Ovary (tissue), 3 donors: Measurements from ENCODE around the gene STX8.

Experiments
- EP300 ChIP-seq: sonication (generic); formaldehyde crosslinking; IDR thresholded peaks from one replicate; pipeline ENCODE4 v1.6.1; 2017; ENCODE audit warnings: antibody characterized with exemption
- POLR2A ChIP-seq: fragments of 450-650 bp; IDR thresholded peaks from one replicate; pipeline ENCODE4 v1.6.1; 2017; ENCODE audit warnings: antibody characterized with exemption, mild to moderate bottlenecking, moderate library complexity
- TF ChIP-seq, protein P1 (sequence below), 3 donors: fragments of 450-650 bp in 2 of 3; fragments of 200-600 bp in 1 of 3; IDR thresholded peaks; one replicate each; pipeline versions ENCODE4 v1.5.1 to v1.8.0; 2016 to 2022; ENCODE audit warnings: antibody characterized with exemption in 3 of 3, mild to moderate bottlenecking in 1 of 3
- donor health status: DM: no; HTN: no; CAD: no.

- TF ChIP-seq, protein P1, sequence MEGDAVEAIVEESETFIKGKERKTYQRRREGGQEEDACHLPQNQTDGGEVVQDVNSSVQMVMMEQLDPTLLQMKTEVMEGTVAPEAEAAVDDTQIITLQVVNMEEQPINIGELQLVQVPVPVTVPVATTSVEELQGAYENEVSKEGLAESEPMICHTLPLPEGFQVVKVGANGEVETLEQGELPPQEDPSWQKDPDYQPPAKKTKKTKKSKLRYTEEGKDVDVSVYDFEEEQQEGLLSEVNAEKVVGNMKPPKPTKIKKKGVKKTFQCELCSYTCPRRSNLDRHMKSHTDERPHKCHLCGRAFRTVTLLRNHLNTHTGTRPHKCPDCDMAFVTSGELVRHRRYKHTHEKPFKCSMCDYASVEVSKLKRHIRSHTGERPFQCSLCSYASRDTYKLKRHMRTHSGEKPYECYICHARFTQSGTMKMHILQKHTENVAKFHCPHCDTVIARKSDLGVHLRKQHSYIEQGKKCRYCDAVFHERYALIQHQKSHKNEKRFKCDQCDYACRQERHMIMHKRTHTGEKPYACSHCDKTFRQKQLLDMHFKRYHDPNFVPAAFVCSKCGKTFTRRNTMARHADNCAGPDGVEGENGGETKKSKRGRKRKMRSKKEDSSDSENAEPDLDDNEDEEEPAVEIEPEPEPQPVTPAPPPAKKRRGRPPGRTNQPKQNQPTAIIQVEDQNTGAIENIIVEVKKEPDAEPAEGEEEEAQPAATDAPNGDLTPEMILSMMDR (IDR thresholded peaks at IDR 0.05): no peak
- TF ChIP-seq POLR2A: no peak
- TF ChIP-seq EP300: no peak
Observed at GRCh38 chr17:9200699-9201359, 374.8 kb downstream of the STX8 start.
